GM12892 (cell line): Measurements from ENCODE around the gene PRELP.

Experiments
- POLR2A ChIP-seq: IDR thresholded peaks from 2 replicates; pipeline ENCODE4 v1.6.1; 2011; ENCODE audit warnings: low read depth, low read length, control low read depth
- TAF1 ChIP-seq: IDR thresholded peaks from 2 replicates; pipeline ENCODE4 v1.6.1; 2011; ENCODE audit warnings: low read depth, mild to moderate bottlenecking, control low read depth, low read length, borderline replicate concordance

GRCh38 chr1:203439131-203439730 lies 36.4 kb upstream of the PRELP start:
- no peak for TF ChIP-seq POLR2A
- no peak for TF ChIP-seq TAF1
